ENCODE results near the gene ICA1. TPM values are rescaled to one million over a fixed set of nuclear protein-coding genes. Genes with fewer than 3 reads are reported as not detected.

Gene ICA1
- total RNA-seq, 4 donors from 2014 or later = 21.0 to 43.3 (median 26.6) TPM

- H3K36me3 ChIP-seq = no peaks in the 10 kb centered on the region
- no peaks in the 10 kb centered on the region for H3K9me3 ChIP-seq
- TF ChIP-seq POLR2A (IDR thresholded peaks at IDR 0.05) (no peak), CTCF (IDR thresholded peaks at IDR 0.05) (no peak)
- no peak for DNase-seq
- intact Hi-C loops (cut with DNase I) = no loop called here
- H3K27me3 ChIP-seq = no peaks in the 10 kb centered on the region
- no peak overlapping the region for H3K27ac ChIP-seq
- WGBS, 2 donors = 81 to 92% methylated on average over 2 of the region's 2 CpGs
- H3K4me3 ChIP-seq (replicated peaks in 1 of 3) = no peak overlapping the region
- no peaks in the 10 kb centered on the region for H3K4me1 ChIP-seq
Measured at GRCh38 chr7:8282871-8283270, 20.9 kb upstream of the ICA1 start.

GRCh38 chr7:8282162-8282561 is 20.2 kb upstream of the ICA1 start:
- no peak for TF ChIP-seq POLR2A (IDR thresholded peaks at IDR 0.05)
- H3K4me1 ChIP-seq = no peaks in the 10 kb centered on the region
- no peak overlapping the region for H3K27ac ChIP-seq
- no peak for DNase-seq
- no peaks in the 10 kb centered on the region for H3K27me3 ChIP-seq
- intact Hi-C loops (cut with DNase I) = no loop called here
- H3K4me3 ChIP-seq (replicated peaks in 1 of 3) = no peak overlapping the region
- H3K36me3 ChIP-seq = no peaks in the 10 kb centered on the region
- WGBS, 2 donors = 80 to 92% methylated on average over 3 of the region's 3 CpGs
- H3K9me3 ChIP-seq = no peaks in the 10 kb centered on the region

GRCh38 chr7:8278183-8278582 is 16.2 kb upstream of the ICA1 start:
- Histone ChIP-seq H3K4me3 (replicated peaks in 1 of 3) (no peak overlapping the region), H3K9me3 (no peaks in the 10 kb centered on the region), H3K4me1 (no peaks in the 10 kb centered on the region), H3K36me3 (no peaks in the 10 kb centered on the region), H3K27ac (no peak overlapping the region), H3K27me3 (no peaks in the 10 kb centered on the region)
- 48 to 73% methylated on average over 2 of the region's 2 CpGs for WGBS, 2 donors
- TF ChIP-seq CTCF (IDR thresholded peaks at IDR 0.05) (no peak), POLR2A (IDR thresholded peaks at IDR 0.05) (no peak)
- intact Hi-C loops (cut with DNase I) = no loop called here
- no peak for DNase-seq

GRCh38 chr7:8277394-8277982 is 15.5 kb upstream of the ICA1 start:
- DNase-seq = no peak
- no peak overlapping the region for H3K4me3 ChIP-seq (replicated peaks in 1 of 3)
- 86 to 88% methylated on average over 3 of the region's 3 CpGs for WGBS, 2 donors
- no peaks in the 10 kb centered on the region for H3K9me3 ChIP-seq
- H3K4me1 ChIP-seq = no peaks in the 10 kb centered on the region
- TF ChIP-seq POLR2A (IDR thresholded peaks at IDR 0.05) (no peak), CTCF (IDR thresholded peaks at IDR 0.05) (no peak)
- no peaks in the 10 kb centered on the region for H3K27me3 ChIP-seq
- no peaks in the 10 kb centered on the region for H3K36me3 ChIP-seq
- no peak overlapping the region for H3K27ac ChIP-seq
- intact Hi-C loops (cut with DNase I) = no loop called here

- TF ChIP-seq POLR2A (IDR thresholded peaks at IDR 0.05) = no peak
- TF ChIP-seq CTCF (IDR thresholded peaks at IDR 0.05) = no peak
- no peak overlapping the region for H3K27ac ChIP-seq
- WGBS, 2 donors = 89 to 90% methylated on average over 2 of the region's 2 CpGs
- DNase-seq = no peak
- H3K36me3 ChIP-seq = no peaks in the 10 kb centered on the region
- intact Hi-C loops (cut with DNase I) = no loop called here
- H3K4me3 ChIP-seq (replicated peaks in 1 of 3) = no peak overlapping the region
- H3K4me1 ChIP-seq = no peaks in the 10 kb centered on the region
- no peaks in the 10 kb centered on the region for H3K9me3 ChIP-seq
- no peaks in the 10 kb centered on the region for H3K27me3 ChIP-seq
Measured at GRCh38 chr7:8274589-8274988, 12.6 kb upstream of the ICA1 start.

GRCh38 chr7:8271960-8272359 is 10.0 kb upstream of the ICA1 start:
- intact Hi-C loops (cut with DNase I) = no loop called here
- no peaks in the 10 kb centered on the region for H3K36me3 ChIP-seq
- H3K4me1 ChIP-seq = no peaks in the 10 kb centered on the region
- DNase-seq = no peak
- H3K27ac ChIP-seq = no peak overlapping the region
- TF ChIP-seq CTCF (IDR thresholded peaks at IDR 0.05) (no peak), POLR2A (IDR thresholded peaks at IDR 0.05) (no peak)
- H3K9me3 ChIP-seq = no peaks in the 10 kb centered on the region
- H3K4me3 ChIP-seq (replicated peaks in 1 of 3) = no peak overlapping the region
- no peaks in the 10 kb centered on the region for H3K27me3 ChIP-seq

Measured in thyroid gland (tissue), 4 donors.